GM19351 (cell line): ENCODE data around the gene C3orf20.
"Not testable (repeated sequence)": the region's sequence is repeated elsewhere in the genome, so short reads cannot be mapped to it uniquely, and the experiment has no call there.

ENCODE experiments used
- ATAC-seq: cut with Tn5 transposase; IDR thresholded peaks from one replicate; pipeline ENCODE4 v1.9.1; 2021; ENCODE audit warnings: mild to moderate bottlenecking, moderate library complexity; ENCODE audit not compliant: unreplicated experiment

Gene C3orf20

DNA sequence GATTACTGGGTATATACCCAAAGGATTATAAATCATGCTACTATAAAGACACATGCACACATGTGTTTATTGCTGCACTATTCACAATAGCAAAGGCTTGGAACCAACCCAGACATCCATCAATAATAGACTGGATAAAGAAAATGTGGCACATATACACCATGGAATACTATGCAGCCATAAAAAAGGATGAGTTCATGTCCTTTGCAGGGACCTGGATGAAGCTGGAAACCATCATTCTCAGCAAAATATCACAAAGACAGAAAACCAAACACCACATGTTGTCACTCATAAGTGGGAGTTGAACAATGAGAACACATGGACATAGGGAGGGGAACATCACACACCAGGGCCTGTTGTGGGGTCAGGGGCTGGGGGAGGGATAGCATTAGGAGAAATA is 78.0 kb downstream of the C3orf20 start:
- ATAC-seq, result not testable (repeated sequence)

DNA sequence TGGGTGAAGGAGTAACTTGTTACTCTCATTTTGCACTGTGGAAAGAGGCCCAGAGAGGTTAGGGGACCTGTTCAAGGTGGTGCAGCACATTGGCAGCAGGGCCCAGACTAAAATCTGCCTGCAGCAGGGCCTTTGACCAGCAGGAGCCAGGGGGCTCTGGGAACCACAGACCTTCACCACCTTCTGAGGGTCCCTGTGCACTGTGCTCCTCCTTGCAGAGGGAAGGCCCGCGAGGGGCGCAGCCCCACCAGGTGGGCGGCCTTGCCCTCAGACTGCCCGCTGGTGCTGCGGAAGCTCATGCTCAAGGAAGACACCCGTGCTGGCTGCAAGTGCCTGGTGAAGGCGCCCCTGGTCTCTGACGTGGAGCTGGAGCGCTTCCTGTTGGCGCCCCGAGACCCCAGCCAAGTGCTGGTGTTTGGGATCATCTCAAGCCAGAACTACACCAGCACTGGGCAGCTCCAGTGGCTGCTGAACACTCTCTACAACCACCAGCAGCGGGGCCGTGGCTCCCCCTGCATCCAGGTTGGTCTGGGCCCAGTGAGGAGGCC is 82.3 kb downstream of the C3orf20 start:
- no peak for ATAC-seq

DNA sequence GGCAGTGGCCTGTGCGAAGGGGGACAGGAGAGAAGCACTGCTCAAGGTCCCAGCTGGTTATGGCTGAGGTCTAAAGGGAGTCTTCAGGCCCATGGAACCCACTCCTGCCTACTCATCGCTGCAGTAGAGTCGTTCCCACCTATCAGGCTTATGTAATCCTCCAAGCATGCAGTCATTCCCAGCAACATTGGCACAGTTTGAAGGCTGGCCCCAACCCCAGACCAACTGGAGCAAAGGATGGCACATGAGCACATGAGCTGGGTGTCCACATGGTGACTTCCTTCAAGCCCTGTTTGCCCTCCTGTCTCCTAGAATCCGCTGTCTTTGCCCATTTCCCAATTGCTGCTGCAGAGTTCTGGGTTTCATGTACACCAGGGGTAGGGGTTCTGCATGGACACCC is 83.4 kb downstream of the C3orf20 start:
- ATAC-seq, result no peak

DNA sequence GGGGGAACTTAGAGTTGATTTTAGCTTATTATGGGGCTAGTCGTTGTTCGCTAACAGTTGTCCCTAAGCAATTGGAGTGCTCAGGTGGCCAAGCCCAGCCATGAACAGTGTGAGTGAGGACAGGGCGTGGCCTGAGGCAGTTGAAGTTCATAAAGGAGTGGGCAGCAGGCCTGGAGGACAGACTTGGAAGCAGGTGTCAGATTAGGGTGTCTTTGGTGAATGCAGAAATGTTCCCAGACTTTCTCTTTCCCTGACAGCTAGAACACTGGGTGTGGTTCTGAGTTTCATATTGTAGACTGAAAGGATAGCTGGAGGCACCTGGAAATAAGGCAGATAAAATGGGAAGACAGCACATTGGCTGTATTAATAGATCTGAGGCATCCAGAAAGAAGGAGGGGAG is 84.0 kb downstream of the C3orf20 start:
- ATAC-seq, result no peak

DNA sequence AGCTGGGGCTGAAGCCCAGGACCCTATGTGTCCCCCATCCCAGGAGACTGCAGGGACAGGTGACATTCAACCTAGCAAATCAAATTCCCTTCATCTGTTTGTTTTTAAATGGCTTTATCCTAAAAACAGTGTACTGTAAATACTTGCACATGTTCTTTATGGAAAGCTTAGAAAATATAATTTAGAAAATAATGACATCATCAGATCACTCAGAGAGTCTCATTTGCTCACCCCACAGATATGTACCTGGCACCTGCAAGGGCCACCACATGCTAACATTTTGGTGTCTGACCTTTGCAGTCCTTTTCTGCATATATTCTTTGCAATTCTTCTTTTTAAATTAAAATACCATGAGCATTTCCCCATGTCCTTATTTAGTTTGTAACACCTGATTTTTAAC is 85.2 kb downstream of the C3orf20 start:
- no peak for ATAC-seq

DNA sequence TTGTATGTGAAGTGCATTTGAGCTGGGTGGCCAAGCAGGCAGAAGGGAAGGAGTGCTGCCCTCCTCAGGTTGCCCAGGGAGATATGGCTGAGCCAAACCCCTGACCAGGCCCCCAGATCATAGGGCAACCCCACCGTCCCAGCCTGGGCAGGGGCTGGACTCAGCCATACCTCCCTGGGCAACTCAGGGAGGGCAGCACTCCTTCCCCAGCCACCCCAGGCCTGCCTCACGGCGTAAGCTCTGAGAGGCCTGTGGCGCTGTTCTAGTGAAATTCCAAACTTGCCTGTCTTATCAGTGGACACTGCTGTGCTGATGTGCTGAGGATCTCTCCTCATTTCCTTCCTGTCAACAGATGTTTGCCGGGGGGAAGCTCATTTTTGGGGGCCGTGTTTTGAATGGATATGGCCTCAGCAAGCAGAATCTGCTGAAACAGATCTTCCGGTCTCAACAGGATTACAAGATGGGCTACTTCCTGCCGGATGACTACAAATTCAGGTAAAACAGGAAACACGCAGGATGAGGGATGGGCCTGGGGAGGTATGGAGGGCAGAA is 86.3 kb downstream of the C3orf20 start:
- ATAC-seq, result no peak

DNA sequence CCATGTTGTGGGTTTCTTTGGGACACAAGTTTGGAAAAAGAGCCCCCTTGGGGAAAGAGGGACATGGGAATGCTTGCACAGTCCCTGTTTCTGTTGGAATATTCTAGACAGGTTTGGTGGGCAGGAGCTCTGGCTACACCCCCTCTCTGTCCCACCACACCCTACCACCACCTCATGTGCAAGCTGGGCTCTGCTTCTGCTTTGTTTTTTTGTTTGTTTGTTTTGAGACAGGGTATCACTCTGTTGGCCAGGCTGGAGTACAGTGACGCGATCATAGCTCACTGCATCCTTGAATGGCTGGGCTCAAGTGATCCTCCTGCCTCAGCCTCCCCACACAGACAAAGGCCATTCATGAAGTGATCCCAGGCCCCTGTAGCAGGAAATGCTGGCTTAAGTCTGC is 86.9 kb downstream of the C3orf20 start:
- no peak for ATAC-seq

DNA sequence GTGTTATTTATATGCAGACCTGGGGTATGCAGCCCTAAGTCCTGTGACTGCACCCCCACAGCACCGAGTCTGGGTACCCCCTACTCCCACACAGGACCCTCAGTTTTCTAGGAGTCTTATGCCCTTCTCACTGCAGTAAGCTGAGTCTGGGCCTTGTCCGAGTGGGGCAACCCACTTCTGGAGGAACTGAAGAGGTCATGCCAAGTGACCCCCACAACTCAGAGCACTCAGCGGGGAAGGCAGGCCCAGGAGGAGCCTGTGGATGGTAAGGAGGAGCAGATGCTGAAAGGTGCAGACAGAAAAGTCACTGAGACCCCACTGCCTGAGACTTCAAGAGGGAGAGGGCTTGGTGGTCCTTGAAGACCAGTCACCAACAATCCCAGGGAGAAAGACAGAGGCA is 87.8 kb downstream of the C3orf20 start:
- ATAC-seq, result no peak

DNA sequence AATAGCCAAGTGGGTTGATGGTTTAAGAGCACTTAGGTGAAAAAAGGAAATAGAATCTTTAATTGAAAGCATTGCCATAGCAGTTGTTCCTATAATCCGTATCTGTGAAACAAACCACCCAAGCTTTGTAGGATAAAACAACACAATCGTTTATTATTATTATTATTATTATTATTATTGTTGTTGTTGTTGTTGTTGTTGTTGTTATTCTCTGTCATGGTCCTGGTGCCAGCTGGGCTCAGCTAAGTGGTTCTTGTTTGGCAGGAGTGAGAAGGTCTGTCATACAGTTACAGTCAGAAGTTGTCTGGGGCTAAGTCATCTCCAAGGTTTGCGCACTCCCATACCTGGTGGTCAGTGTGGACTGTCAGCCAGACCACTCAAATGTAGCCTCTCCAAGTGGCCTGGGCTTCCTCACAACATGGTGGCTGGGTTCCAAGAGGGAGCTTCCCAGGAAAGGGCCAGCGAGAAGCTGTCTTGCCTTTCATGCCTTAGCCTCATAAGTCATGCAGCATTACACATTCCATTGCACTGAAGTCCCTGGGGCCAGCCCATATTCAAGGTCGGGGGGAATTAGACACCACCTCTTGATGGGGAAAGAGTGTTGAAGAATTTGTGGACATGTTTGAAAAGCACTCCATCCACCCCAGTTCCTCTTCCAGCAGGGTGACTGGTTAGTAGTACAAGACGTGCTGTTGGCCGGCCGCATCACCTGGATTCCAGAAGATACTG is 89.6 kb downstream of the C3orf20 start:
- no peak for ATAC-seq

DNA sequence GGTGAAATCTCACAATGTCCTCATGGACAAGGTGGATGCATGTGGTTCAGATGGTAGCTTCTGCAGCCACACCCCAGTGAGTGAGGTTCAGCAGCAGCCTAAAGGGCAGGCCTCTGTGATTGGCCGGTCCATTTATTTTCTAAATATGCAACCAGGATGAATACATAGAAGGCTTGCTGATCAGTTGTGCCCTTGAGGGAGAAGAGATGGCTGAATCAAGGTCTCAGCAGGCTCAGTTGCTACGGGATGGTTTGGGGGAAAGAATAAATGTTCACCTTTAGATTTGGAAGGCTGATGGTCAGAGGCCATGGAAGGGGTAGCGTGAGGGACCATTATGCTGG is 90.1 kb downstream of the C3orf20 start:
- ATAC-seq, result no peak

DNA sequence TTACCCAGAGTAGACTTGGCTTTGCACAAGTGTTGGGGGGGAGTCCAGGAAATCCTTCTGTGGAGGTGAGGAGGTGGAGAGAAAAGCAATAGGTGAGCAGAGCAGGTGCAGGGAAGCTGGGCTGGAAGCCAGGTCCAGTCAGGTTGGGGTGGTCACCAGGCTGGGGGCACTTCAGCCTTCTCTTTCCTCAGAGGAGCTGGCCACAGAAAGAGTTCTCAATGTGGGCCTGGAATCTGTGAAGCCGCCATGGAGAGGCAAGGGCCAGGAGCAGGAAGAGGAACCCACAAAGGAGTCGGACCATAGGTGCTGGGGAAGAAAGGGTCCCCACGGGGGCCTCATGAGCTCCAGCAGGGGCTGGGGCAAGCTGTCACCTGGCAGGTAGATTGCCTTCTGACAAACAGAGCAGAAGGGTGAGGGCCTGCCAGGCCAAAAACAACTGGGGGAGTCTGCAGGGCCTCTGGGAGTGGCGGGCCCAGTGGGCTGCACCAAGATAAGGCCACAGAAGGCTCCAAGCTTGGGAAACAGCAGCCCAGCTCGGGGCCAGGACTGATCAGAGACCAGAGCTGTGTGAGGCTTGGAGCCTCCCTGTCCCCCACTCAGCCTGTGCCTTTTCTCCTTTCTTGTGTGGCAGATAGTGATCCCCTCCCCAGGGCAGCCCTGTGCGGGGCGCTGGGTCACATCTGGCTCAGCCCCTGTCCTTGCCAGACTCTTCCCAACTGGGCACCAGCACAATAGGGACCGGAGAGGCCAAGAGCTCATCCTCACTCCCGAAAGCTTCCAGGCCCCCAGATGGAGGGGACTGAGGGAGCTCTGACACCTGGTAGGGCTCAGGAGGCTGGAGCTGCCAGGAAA is 90.9 kb downstream of the C3orf20 start:
- no peak for ATAC-seq

DNA sequence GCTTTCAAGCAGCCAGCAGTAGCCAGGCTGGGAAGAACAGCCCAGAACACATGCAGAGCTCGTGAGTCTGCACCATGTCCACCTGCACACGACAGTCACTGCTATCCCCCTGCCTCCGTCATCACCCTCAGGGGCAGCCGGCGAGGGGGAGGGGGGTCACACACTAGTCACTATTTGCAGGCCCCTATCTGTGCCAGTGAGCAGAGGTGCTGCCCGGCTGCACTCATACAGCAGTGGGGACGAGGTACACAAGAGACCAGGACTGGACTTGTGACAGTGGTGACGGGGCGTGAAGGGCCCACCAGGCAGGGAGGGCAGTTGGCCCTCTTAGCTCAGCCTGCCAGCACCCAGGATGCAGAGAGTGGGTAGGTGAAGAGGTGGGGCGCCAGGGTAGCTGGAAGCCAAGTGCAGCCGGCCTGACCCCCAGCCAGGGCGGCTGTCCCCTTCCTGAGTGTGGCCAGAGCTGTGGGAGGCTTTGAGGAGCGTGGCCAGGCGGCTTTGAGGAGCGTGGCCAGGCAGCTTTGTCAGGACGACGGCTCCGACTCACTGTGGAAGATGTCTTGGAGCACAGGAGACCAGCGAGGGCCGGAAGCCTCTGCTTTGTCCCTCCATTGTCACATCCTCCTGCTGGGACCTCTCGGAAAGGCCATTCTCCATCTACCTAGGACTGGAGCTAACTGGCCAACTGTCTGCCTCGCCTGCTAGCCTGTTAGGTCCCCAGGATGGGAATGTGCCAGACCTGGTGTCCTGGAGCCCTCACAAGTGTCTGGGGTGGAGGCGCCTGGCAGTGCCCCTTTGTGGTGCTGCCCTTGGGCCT is 91.7 kb downstream of the C3orf20 start:
- ATAC-seq, result no peak

DNA sequence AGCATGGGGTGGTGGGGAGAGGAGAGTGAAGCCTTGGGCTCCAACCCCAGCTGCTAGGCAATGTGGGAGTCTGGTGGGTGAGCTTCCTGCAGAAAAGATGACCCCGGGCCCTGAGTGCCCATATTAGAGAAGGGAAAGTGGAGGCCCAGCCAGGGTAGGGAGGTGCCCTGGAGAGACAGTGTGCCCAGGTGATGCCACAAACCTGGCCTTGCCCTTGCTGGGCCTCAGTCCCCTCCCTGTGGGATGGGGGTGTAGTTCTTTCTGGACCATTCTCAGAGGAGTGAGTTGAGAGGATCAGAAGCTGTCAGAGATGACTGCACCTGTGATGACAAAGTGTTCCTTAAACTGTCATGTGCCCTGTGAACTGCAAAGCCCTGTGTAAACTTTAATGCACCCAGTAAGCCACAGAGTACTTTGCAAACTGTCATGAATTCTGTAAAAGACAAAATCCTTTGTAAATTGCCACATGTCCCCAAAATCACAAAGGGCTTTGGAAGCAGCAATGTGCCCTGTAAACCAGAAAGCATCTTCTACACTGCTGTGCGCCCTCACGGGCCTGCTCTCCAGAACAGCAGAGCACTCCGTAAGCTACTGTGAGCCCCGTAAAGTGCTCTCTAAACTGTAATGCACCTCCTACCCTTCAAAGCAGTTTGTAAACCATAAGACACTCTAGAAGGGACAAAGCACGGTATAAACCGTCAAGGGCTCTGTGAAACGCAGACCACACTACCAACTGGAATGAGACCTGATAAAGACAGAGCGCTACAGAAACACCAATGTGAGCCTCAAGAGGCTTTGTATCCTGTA is 92.5 kb downstream of the C3orf20 start:
- ATAC-seq, result no peak

DNA sequence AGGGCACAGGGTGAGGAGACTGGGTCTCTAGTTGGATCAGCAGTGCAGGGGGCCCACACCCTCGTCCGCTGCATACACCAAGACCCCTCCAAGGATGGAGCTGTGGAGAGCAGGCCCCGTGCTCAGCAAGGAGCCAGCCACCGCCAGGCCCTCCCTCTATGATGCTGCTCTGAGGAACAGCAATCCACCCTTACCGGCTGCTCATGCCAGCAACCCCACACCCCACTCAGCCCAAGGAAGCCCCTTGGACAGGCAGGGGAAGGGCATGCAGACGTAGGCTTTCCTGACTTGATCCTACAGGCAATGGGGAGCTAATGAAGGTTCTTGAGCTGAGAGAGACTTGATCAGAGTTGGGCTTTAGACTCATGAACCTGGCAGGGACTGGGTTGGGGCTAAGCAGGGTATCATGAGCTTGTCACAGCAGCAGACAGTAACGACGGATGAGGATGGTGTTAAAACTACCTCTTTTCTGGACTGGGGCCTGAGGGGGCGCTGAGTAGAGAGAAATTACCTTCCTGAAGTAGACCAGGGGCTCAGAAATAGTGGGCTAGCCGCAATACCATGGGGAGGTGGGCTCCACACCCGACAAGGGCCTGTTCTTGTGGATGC is 93.3 kb downstream of the C3orf20 start:
- no peak for ATAC-seq

DNA sequence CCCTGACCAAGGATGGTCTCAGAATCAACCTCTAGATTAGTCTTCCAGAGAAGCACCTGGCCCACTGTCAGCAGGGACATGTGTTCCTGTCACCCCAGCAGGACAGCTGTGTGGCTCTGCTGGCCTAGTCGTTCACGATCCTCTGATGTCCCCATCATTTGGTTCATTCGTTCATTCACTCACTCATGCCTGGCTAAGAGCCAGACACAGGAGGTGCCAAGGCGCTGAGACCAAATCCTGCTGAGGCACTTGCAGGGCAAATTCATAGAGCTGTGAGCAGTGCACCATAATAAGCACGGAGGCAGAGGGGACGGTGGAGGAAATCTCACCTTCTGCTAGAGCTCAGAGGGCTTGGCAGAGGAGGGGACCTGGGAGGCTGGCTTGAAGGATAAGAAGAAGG is 93.9 kb downstream of the C3orf20 start:
- ATAC-seq, result no peak

DNA sequence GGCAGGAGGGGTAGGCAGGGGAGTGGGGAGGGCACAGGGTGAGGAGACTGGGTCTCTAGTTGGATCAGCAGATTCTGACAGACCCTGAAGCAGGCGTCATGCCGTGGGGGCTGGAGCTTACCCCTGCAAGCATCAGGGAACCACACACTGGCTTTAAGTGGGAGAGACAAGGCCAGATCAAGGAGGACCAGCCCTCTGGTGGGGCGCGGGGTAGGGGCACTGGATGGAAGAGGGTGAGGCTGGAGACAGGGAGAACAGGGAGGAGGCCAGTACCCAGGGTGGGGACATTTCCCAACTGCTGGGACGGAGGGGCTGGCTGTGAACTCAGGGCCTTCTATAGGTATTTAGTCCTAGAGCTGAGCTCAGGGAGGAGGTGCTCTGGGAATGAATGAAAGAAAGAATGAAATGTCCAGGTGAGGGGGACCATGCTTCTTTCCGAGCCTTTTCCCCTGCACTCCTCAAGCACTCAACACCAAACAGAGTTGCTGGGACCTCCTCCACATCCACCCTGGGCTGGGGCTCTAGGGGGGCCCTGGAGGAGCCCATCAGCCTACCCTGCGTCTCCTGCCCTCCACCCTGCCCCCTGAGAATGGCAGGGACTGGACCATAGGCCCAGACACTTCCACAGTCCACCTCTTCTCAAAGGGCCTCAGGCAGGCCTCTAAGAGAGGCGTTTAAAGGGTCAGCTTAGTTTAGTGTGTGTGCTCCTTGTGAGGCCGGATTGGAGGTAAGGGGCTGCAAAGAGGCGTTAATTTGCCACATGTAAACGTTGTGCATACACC is 94.8 kb downstream of the C3orf20 start:
- ATAC-seq, result no peak

DNA sequence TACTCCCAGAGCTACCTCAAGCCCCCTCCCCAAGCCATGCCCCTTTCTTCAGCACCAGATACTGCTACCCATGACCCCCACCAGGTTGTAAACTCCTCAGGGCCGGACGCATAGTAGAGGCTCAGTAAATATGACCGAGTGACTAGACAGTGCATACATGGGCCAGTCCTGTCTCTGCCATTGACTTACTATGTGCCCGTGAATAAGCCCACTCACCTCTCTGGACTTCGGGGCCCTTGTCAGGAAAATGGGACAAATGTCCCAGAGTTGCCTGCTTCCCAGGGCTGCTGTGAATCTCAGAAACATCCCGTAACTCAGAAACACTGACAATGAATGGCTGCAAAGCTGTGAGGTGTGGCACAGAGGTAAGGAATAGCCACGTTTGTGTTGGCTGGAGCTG is 95.7 kb downstream of the C3orf20 start:
- no peak for ATAC-seq

DNA sequence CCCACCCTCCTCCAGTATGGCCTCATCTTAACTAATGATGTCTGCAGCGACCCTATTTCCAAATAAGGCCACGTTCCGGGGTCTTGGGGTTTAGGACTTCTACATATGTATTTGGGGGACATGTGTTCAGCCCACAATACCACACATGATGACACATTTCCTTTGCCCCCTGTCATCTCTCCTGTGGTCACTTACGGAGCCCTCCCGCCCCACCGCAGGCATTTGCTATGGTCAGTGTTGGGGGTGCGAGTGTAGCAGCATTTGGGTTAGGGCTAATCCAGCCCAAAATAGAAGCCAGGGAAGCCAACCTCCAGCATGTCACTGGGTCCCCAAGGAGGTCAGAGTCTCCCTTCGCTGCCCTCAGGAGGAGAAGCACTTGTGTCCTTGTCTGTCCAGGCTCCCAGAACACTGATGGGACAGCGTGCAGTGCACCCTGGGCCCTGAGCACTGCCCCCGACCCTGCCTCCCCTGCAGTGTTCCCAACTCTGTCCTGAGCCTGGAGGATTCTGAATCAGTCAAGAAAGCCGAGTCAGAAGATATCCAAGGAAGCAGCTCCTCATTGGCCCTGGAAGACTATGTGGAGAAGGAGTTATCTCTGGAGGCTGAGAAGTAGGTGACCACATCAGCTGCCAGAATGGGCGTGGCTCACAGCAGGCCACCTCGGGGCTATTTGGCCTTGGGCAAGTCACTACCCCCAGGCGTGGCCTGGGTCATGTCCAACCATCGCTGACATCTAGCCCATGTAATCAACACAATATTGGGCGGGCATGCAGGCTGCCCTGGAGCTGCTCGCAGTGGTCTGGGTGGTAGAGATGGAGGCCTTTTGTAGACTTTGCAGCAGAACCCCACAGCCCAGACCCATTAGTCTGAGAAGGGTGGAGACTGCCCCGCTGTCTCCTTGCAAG is 96.9 kb downstream of the C3orf20 start:
- no peak for ATAC-seq
